B cell (primary cell): ENCODE data around the gene CSMD2. TPM values are rescaled to one million over a fixed set of nuclear protein-coding genes. Genes with fewer than 3 reads are reported as not detected.

Experiments
- ATAC-seq: fragments of 200-7000 bp; cut with Tn5 transposase; one replicate; pipeline ENCODE4 v1.10.0; 2021; ENCODE audit warnings: low read depth, mild to moderate bottlenecking, moderate number of reproducible peaks, moderate library complexity
- CTCF ChIA-PET: fragments of 350-600 bp; sonication (Branson Sonifier 250); formaldehyde crosslinking; loops from one replicate; lab custom pipeline; 2021; ENCODE audit warnings: antibody characterized with exemption, inconsistent platforms; lab: Charles Lee
- POLR2A ChIA-PET: fragments of 350-600 bp; sonication (Branson Sonifier 250); formaldehyde crosslinking; loops from one replicate; lab custom pipeline; 2021; ENCODE audit warnings: antibody characterized with exemption; lab: Charles Lee
- DNase-seq: peaks from one replicate; pipeline ENCODE4 v3.0.0; 2013
- H2AFZ ChIP-seq: 2 replicates; pipeline ENCODE4 v1.6.1; 2012; ENCODE audit warnings: mild to moderate bottlenecking, low read depth, low read length; ENCODE audit not compliant: insufficient read depth, poor library complexity, severe bottlenecking
- H3K27ac ChIP-seq, 2 donors: 1 replicate in 1 of 2; 2 replicates in 1 of 2; pipeline ENCODE4 v1.5.1; 2012 to 2013; ENCODE audit warnings: low read length in 2 of 2, mild to moderate bottlenecking in 2 of 2, moderate library complexity in 1 of 2
- H3K27me3 ChIP-seq, 4 experiments: fragments of 200-600 bp in 1 of 4; sonication (generic) in 1 of 4; replicated peaks in 1 of 4; 1 replicate in 2 of 4; 2 replicates in 2 of 4; pipeline versions ENCODE4 v1.6.1 to v1.7.0; 2013 to 2016; ENCODE audit warnings: low read length in 3 of 4, mild to moderate bottlenecking in 2 of 4, mixed read lengths in 1 of 4, moderate library complexity in 1 of 4; ENCODE audit not compliant: insufficient read depth in 4 of 4, control insufficient read depth in 3 of 4; ENCODE audit errors: control extremely low read depth in 1 of 4
- H3K36me3 ChIP-seq, 2 experiments: replicated peaks in 1 of 2; 1 replicate in 1 of 2; 2 replicates in 1 of 2; pipeline versions ENCODE4 v1.6.1 to v1.7.1; 2013; ENCODE audit warnings: low read length in 1 of 2; ENCODE audit not compliant: insufficient read depth in 2 of 2, control insufficient read depth in 1 of 2; ENCODE audit errors: control extremely low read depth in 1 of 2, extremely low read depth in 1 of 2
- H3K4me1 ChIP-seq, 2 donors: fragments of 200-600 bp in 1 of 2; sonication (generic) in 1 of 2; 1 replicate in 1 of 2; 2 replicates in 1 of 2; pipeline versions ENCODE4 v1.5.1 to v1.6.1; 2013 to 2017; ENCODE audit warnings: low read length in 2 of 2; ENCODE audit not compliant: control insufficient read depth in 2 of 2, insufficient read depth in 2 of 2
- H3K4me2 ChIP-seq: replicated peaks from 2 replicates; pipeline ENCODE3; 2012; ENCODE audit warnings: mild to moderate bottlenecking, low read depth, low read length; ENCODE audit not compliant: poor library complexity, severe bottlenecking
- H3K4me3 ChIP-seq, 5 experiments: fragments of 200-600 bp in 1 of 5; sonication (generic) in 1 of 5; 1 replicate in 3 of 5; 2 replicates in 2 of 5; pipeline versions ENCODE4 v1.5.1 to v1.7.0; 2011 to 2016; ENCODE audit warnings: low read length in 4 of 5, mild to moderate bottlenecking in 4 of 5, low read depth in 2 of 5, control low read depth in 1 of 5, moderate library complexity in 1 of 5; ENCODE audit not compliant: insufficient read depth in 1 of 5; ENCODE audit errors: control extremely low read depth in 1 of 5, extremely low read depth in 1 of 5
- H3K79me2 ChIP-seq: fragments of 200-600 bp; sonication (generic); one replicate; pipeline ENCODE4 v1.6.0; 2016; ENCODE audit warnings: low read length; ENCODE audit not compliant: control insufficient read depth, insufficient read depth
- H3K9ac ChIP-seq: fragments of 200-600 bp; sonication (generic); 2 replicates; pipeline ENCODE4 v1.6.1; 2017; ENCODE audit warnings: mild to moderate bottlenecking, low read length, moderate library complexity
- H3K9me3 ChIP-seq, 3 donors: one replicate each; pipeline versions ENCODE4 v1.6.1 to v1.7.1; 2013; ENCODE audit warnings: low read length in 2 of 3; ENCODE audit not compliant: control insufficient read depth in 2 of 3, insufficient read depth in 1 of 3; ENCODE audit errors: control extremely low read depth in 1 of 3
- H4K20me1 ChIP-seq: 2 replicates; pipeline ENCODE4 v1.6.0; 2012; ENCODE audit warnings: mild to moderate bottlenecking, low read length; ENCODE audit not compliant: insufficient read depth, control insufficient read depth, poor library complexity, severe bottlenecking
- H3K27ac Mint-ChIP-seq: one replicate; pipeline ENCODE4 v1.8.0; 2021; ENCODE audit warnings: mixed read lengths
- H3K27me3 Mint-ChIP-seq: one replicate; pipeline ENCODE4 v1.8.0; 2021; ENCODE audit warnings: mixed read lengths
- H3K4me1 Mint-ChIP-seq: one replicate; pipeline ENCODE4 v1.8.0; 2021; ENCODE audit warnings: mixed read lengths
- H3K4me3 Mint-ChIP-seq: one replicate; pipeline ENCODE4 v1.8.0; 2021; ENCODE audit warnings: mixed read lengths
- H3K9me3 Mint-ChIP-seq: one replicate; pipeline ENCODE4 v1.8.0; 2022; ENCODE audit warnings: mixed read lengths; ENCODE audit not compliant: insufficient read depth
- EZH2 ChIP-seq: IDR thresholded peaks from 2 replicates; pipeline ENCODE4 v1.6.1; 2012; ENCODE audit warnings: borderline replicate concordance, low read depth, mild to moderate bottlenecking, moderate library complexity, low read length; ENCODE audit not compliant: insufficient read depth, poor library complexity, severe bottlenecking
- WGBS: methylation state at CpG from one replicate; pipeline ENCODE4 v1.1.5; 2013; ENCODE audit warnings: missing lambda C conversion rate; ENCODE audit not compliant: insufficient coverage; 5-methylcytosine and 5-hydroxymethylcytosine counted together
- intact Hi-C: fragments of 100-400 bp; cut with micrococcal nuclease; formaldehyde crosslinking; loops from one replicate; pipeline ENCODE4 v1.10.0; 2022
- polyA plus RNA-seq: library from polyadenylated mRNA; depleted of rRNA; stranded (reverse); fragments of >200 nt; gene quantifications from 2 replicates; pipeline ENCODE4 v1.2.3, GENCODE V29; 2012
- total RNA-seq, 2 donors: library from RNA; stranded (reverse); fragments of 120-200 nt in 1 of 2; gene quantifications; 1 replicate in 1 of 2; 2 replicates in 1 of 2; pipeline versions ENCODE4 v1.2.3 to v1.2.4, GENCODE V29; 2013 to 2022
- TF ChIP-seq, protein P1 (sequence below): fragments of 200-600 bp; IDR thresholded peaks from one replicate; pipeline ENCODE4 v1.8.0; 2022; ENCODE audit warnings: antibody characterized with exemption, mild to moderate bottlenecking

CSMD2 gene
- total and polyA plus RNA-seq, 2 donors (not counting 1 experiment from before 2014, with no cell fraction given), result not detected

- Histone ChIP-seq H3K9ac (no peak overlapping the region), H3K4me1 (no peaks in the 10 kb centered on the region), H2AFZ (no peak overlapping the region), H3K9me3 (peaks cover 0 to 55% (median 37%) of the 10 kb centered on the region in 3 donors), H3K27me3 (no peaks in the 10 kb centered on the region), H3K79me2 (no peaks in the 10 kb centered on the region), H3K4me2 (no peak overlapping the region), H3K4me3 (no peak overlapping the region), H3K36me3 (peaks cover 0 to under 1% of the 10 kb centered on the region in 2 experiments), H3K27ac (no peak overlapping the region), H4K20me1 (no peaks in the 10 kb centered on the region)
- H3K4me3 Mint-ChIP-seq, result no peak overlapping the region
- TF ChIP-seq EZH2, result no peak
- TF ChIP-seq, protein P1, sequence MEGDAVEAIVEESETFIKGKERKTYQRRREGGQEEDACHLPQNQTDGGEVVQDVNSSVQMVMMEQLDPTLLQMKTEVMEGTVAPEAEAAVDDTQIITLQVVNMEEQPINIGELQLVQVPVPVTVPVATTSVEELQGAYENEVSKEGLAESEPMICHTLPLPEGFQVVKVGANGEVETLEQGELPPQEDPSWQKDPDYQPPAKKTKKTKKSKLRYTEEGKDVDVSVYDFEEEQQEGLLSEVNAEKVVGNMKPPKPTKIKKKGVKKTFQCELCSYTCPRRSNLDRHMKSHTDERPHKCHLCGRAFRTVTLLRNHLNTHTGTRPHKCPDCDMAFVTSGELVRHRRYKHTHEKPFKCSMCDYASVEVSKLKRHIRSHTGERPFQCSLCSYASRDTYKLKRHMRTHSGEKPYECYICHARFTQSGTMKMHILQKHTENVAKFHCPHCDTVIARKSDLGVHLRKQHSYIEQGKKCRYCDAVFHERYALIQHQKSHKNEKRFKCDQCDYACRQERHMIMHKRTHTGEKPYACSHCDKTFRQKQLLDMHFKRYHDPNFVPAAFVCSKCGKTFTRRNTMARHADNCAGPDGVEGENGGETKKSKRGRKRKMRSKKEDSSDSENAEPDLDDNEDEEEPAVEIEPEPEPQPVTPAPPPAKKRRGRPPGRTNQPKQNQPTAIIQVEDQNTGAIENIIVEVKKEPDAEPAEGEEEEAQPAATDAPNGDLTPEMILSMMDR, result no peak
- intact Hi-C loops, result no loop called here
- POLR2A ChIA-PET, result no interaction called here
- H3K4me1 Mint-ChIP-seq, result no peaks in the 10 kb centered on the region
- H3K9me3 Mint-ChIP-seq, result peaks cover 23% of the 10 kb centered on the region
- no peak overlapping the region for H3K27ac Mint-ChIP-seq
- CTCF ChIA-PET, result no interaction called here
- WGBS, result no CpG with 5 or more reads among the region's 9 CpGs
- H3K27me3 Mint-ChIP-seq, result no peaks in the 10 kb centered on the region
- ATAC-seq (no peak), DNase-seq (no peak)
Measured at GRCh38 chr1:33494929-33495328, 670.1 kb downstream of the CSMD2 start.

DNA sequence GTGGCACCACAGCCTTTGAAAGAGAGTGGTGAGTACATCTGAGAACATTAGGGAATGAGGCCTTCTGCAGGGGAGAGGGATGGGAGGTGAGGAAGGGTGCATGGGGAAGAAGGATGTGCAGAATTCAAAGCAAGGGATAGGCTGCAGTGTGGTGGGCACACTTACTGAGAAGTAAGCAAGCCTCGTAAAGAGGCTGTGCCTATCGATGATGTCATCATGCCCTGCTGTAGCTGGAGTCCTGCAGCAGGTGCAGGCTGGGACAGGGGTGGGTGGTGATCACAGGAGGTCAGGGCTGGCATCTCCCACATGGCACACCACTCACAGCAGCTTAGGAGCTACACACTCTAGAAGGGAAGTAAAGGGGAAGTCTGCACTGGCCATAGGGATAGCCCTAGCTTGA is 676.4 kb downstream of the CSMD2 start:
- 94% methylated on average over 2 of the region's 2 CpGs for WGBS
- Histone ChIP-seq H3K4me2 (no peak overlapping the region), H3K79me2 (no peaks in the 10 kb centered on the region), H3K4me1 (no peaks in the 10 kb centered on the region), H3K36me3 (peaks cover 0 to 2% of the 10 kb centered on the region in 2 experiments), H3K9me3 (peaks cover 0 to 28% (median 21%) of the 10 kb centered on the region in 3 donors), H3K27ac (no peak overlapping the region), H2AFZ (no peak overlapping the region), H3K27me3 (no peaks in the 10 kb centered on the region), H3K4me3 (no peak overlapping the region), H3K9ac (no peak overlapping the region), H4K20me1 (no peaks in the 10 kb centered on the region)
- POLR2A ChIA-PET, result no interaction called here
- CTCF ChIA-PET, result interaction anchor here (0.6 kb wide), 1 partner anchor 265 kb away, joined by 3 read pairs; no protein-coding TSS in a partner anchor
- intact Hi-C loops, result no loop called here
- no peak overlapping the region for H3K27ac Mint-ChIP-seq
- H3K27me3 Mint-ChIP-seq, result no peaks in the 10 kb centered on the region
- TF ChIP-seq, protein P1, result no peak
- TF ChIP-seq EZH2, result no peak
- no peak overlapping the region for H3K4me3 Mint-ChIP-seq
- peaks cover 7% of the 10 kb centered on the region for H3K9me3 Mint-ChIP-seq
- ATAC-seq (no peak), DNase-seq (no peak)
- no peaks in the 10 kb centered on the region for H3K4me1 Mint-ChIP-seq
